Endodermal cell (in vitro differentiated cells): Measurements from ENCODE around the gene GLS2. TPM values are rescaled to one million over a fixed set of nuclear protein-coding genes. Genes with fewer than 3 reads are reported as not detected.
A peak's percentile ranks its signal among the peaks of the same experiment; 100 is the strongest.

ENCODE experiments used
- DNase-seq: peaks from one replicate; pipeline ENCODE4 v3.0.0-alpha.2; 2017
- H3K27ac ChIP-seq: 2 replicates; pipeline ENCODE4 v1.5.1; 2013; ENCODE audit warnings: mild to moderate bottlenecking, low read depth, low read length, moderate library complexity
- H3K27me3 ChIP-seq: 2 replicates; pipeline ENCODE4 v1.6.1; 2013; ENCODE audit warnings: mild to moderate bottlenecking, low read length, moderate library complexity; ENCODE audit not compliant: insufficient read depth, control insufficient read depth, poor library complexity, severe bottlenecking
- H3K36me3 ChIP-seq: 2 replicates; pipeline ENCODE4 v1.7.0; 2013; ENCODE audit warnings: mild to moderate bottlenecking, low read length, moderate library complexity; ENCODE audit not compliant: control insufficient read depth, insufficient read depth
- H3K4me1 ChIP-seq: one replicate; pipeline ENCODE4 v1.7.0; 2013; ENCODE audit warnings: low read length; ENCODE audit not compliant: control insufficient read depth, insufficient read depth
- H3K4me3 ChIP-seq: 2 replicates; pipeline ENCODE4 v1.5.1; 2013; ENCODE audit warnings: mild to moderate bottlenecking, low read length, moderate library complexity
- H3K9ac ChIP-seq: 2 replicates; pipeline ENCODE4 v1.6.1; 2013; ENCODE audit warnings: mild to moderate bottlenecking, low read length, moderate library complexity; ENCODE audit not compliant: poor library complexity, severe bottlenecking; ENCODE audit errors: extremely low read depth
- H3K9me3 ChIP-seq: 2 replicates; pipeline ENCODE4 v1.6.1; 2013; ENCODE audit warnings: mild to moderate bottlenecking, low read length, moderate library complexity; ENCODE audit not compliant: control insufficient read depth
- H3K27ac Mint-ChIP-seq: 2 replicates; pipeline ENCODE4 v1.8.0; 2020; ENCODE audit warnings: mixed read lengths
- H3K27me3 Mint-ChIP-seq: 2 replicates; pipeline ENCODE4 v1.8.0; 2021; ENCODE audit warnings: mild to moderate bottlenecking, mixed read lengths; ENCODE audit not compliant: insufficient read depth
- H3K36me3 Mint-ChIP-seq: 2 replicates; pipeline ENCODE4 v1.8.0; 2020; ENCODE audit warnings: low read depth, mixed read lengths
- H3K4me1 Mint-ChIP-seq: 2 replicates; pipeline ENCODE4 v1.8.0; 2020; ENCODE audit warnings: mixed read lengths
- H3K4me3 Mint-ChIP-seq: 2 replicates; pipeline ENCODE4 v1.8.0; 2020; ENCODE audit warnings: mild to moderate bottlenecking, moderate library complexity, mixed read lengths
- H3K9me3 Mint-ChIP-seq: 2 replicates; pipeline ENCODE4 v1.8.0; 2020; ENCODE audit warnings: mild to moderate bottlenecking, mixed read lengths
- CTCF ChIP-seq: fragments of 200-600 bp; sonication (generic); conservative IDR thresholded peaks from 2 replicates; pipeline ENCODE4 v1.5.0; 2021; ENCODE audit warnings: antibody characterized with exemption, mild to moderate bottlenecking
- WGBS, 2 experiments: methylation state at CpG; one replicate each; pipeline versions ENCODE4 v1.1.5 to v1.1.7; 2013; ENCODE audit warnings: missing lambda C conversion rate in 2 of 2, mixed read lengths in 1 of 2; ENCODE audit not compliant: insufficient coverage in 1 of 2, insufficient read length in 1 of 2; 5-methylcytosine and 5-hydroxymethylcytosine counted together
- total RNA-seq, 2 donors: library from RNA; stranded (reverse); fragmentation: NEBNext Ultra II Directional in 1 of 2; extraction: Animal tissue kit (Norgen Biotek cat#: 25700) in 1 of 2; gene quantifications; 2 replicates in 1 of 2; 3 replicates in 1 of 2; pipeline ENCODE4 v1.2.1, GENCODE V29; 2021

The GLS2 gene
- total RNA-seq, 2 donors from 2014 or later: 1.5 to 2.7 TPM

DNA sequence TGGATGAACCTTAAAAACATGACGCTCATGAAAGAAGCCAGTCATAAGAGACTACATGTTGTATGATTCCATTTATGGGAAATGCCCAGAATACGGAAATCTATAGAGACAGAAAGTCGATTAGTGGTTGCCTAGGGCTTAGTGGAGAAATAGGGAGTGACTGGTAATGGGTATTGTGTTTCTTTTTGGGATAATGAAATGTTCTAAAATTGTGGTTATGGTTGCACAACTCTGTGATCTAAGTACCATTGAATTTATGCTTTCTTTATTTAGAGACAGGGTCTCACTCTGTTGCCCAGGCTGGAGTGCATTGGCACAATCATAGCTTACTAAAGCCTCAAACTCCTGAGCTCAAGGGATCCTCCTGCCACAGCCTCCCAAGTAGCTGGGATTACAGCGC lies 41.7 kb upstream of the GLS2 start:
- no peaks in the 10 kb centered on the region for H3K4me1 ChIP-seq
- WGBS, 2 experiments: 87 to 94% methylated on average over 4 of the region's 4 CpGs
- H3K36me3 ChIP-seq: no peaks in the 10 kb centered on the region
- H3K9me3 ChIP-seq: no peaks in the 10 kb centered on the region
- H3K9ac ChIP-seq: no peak overlapping the region
- H3K4me3 ChIP-seq: no peak overlapping the region
- no peak for TF ChIP-seq CTCF
- H3K27me3 ChIP-seq: no peaks in the 10 kb centered on the region
- Mint-ChIP-seq H3K4me1 (peaks cover 22% of the 10 kb centered on the region), H3K27ac (no peak overlapping the region), H3K36me3 (no peaks in the 10 kb centered on the region), H3K9me3 (no peaks in the 10 kb centered on the region), H3K27me3 (no peaks in the 10 kb centered on the region), H3K4me3 (no peak overlapping the region)
- DNase-seq: no peak
- no peak overlapping the region for H3K27ac ChIP-seq

DNA sequence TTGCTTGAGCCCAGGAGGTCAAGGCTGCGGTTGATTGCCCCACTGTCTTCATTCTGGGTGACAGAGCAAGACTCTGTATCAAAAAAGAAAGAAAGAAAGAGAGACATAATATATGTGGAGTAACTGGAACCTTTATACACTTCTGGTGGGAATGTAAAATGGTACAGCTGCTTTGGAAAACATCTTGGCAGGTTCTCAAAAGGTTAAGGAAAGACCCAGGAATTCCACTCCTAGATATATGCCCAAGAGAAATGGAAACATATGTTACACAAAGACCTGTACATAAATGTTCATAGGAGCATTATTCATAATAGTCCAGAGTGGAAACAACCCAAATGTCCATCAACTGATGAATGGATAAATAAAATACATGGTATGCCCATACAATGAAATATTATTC lies 40.9 kb upstream of the GLS2 start:
- no peaks in the 10 kb centered on the region for H3K36me3 Mint-ChIP-seq
- Histone ChIP-seq H3K36me3 (no peaks in the 10 kb centered on the region), H3K4me3 (no peak overlapping the region), H3K27me3 (no peaks in the 10 kb centered on the region), H3K9ac (no peak overlapping the region), H3K9me3 (no peaks in the 10 kb centered on the region), H3K27ac (no peak overlapping the region), H3K4me1 (no peaks in the 10 kb centered on the region)
- TF ChIP-seq CTCF: no peak
- no peaks in the 10 kb centered on the region for H3K9me3 Mint-ChIP-seq
- WGBS, 2 experiments: 100% methylated on average over 1 of the region's 1 CpG
- H3K4me1 Mint-ChIP-seq: peaks cover 26% of the 10 kb centered on the region
- H3K27ac Mint-ChIP-seq: no peak overlapping the region
- H3K27me3 Mint-ChIP-seq: no peaks in the 10 kb centered on the region
- no peak for DNase-seq
- no peak overlapping the region for H3K4me3 Mint-ChIP-seq

DNA sequence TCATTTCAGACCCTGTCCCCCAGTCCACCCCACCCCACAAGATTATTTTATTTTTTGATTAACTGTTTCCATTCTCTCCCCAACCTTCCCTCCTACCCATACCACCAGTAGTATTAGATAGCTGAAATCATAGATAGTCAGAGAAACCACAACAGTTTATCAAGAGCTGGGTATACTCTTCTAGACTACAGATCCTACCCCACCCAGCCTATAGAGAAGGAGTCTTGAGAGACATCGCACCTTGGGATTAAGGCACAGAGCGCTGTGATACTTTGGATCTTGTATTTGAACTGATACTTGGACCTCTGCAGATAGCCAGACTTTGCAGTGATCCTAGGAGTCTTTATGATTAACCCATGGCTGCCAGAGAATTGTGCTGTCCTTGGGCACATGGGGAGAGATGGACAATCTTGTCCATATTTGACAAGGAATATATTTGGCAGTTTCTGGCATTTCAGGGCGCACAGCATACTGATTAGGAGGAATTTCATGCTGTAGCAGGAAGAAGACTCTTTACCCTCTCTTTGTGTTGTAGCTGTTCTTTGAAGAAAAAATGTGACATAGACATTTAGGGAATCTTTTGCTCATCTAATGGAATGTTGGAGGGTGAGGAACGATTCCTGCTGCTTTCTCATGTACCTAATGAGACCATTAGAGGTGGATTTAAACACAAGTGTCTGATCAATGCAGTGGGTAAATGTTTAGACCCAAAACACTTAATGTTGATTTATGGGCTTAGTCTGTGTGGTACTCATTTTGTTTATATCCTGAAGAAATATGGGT lies 34.6 kb upstream of the GLS2 start:
- H3K4me1 ChIP-seq: no peaks in the 10 kb centered on the region
- H3K27me3 ChIP-seq: no peaks in the 10 kb centered on the region
- H3K9me3 Mint-ChIP-seq: no peaks in the 10 kb centered on the region
- H3K9me3 ChIP-seq: no peaks in the 10 kb centered on the region
- TF ChIP-seq CTCF: no peak
- peak overlapping the region; percentile 97 for H3K27ac Mint-ChIP-seq
- no peak overlapping the region for H3K27ac ChIP-seq
- DNase-seq: peak; percentile 70
- WGBS, 2 experiments: 18 to 28% methylated on average over 4 of the region's 4 CpGs
- peak overlapping the region; percentile 91 for H3K4me3 ChIP-seq
- H3K36me3 ChIP-seq: no peaks in the 10 kb centered on the region
- peak overlapping the region; percentile 79 for H3K9ac ChIP-seq
- peak overlapping the region; percentile 77 for H3K4me3 Mint-ChIP-seq
- no peaks in the 10 kb centered on the region for H3K36me3 Mint-ChIP-seq
- peaks cover 31% of the 10 kb centered on the region for H3K4me1 Mint-ChIP-seq
- H3K27me3 Mint-ChIP-seq: no peaks in the 10 kb centered on the region
